Spinal cord (tissue), 10 donors: ENCODE results near the gene PERCC1. TPM values are rescaled to one million over a fixed set of nuclear protein-coding genes. Genes with fewer than 3 reads are reported as not detected.

ENCODE experiments used
- DNase-seq, 6 donors: peaks; one replicate each; pipeline versions ENCODE4 v3.0.0 to v3.0.0-alpha.2; 2013 to 2015; ENCODE audit warnings: low spot score in 6 of 6, low read depth in 4 of 6
- H3K27ac ChIP-seq: one replicate; pipeline ENCODE4 v1.5.1; 2013; ENCODE audit warnings: low read depth, low read length, control low read depth
- H3K27me3 ChIP-seq: one replicate; pipeline ENCODE4 v1.6.1; 2013; ENCODE audit warnings: low read length; ENCODE audit not compliant: control insufficient read depth, insufficient read depth
- H3K36me3 ChIP-seq: one replicate; pipeline ENCODE4 v1.6.1; 2013; ENCODE audit warnings: low read length; ENCODE audit not compliant: control insufficient read depth, insufficient read depth
- H3K4me1 ChIP-seq: one replicate; pipeline ENCODE4 v1.6.1; 2013; ENCODE audit warnings: low read length; ENCODE audit not compliant: control insufficient read depth, insufficient read depth
- H3K4me3 ChIP-seq: one replicate; pipeline ENCODE4 v1.5.1; 2013; ENCODE audit warnings: low read depth, low read length, control low read depth
- H3K9me3 ChIP-seq: one replicate; pipeline ENCODE4 v1.6.1; 2013; ENCODE audit warnings: low read length; ENCODE audit not compliant: control insufficient read depth, insufficient read depth
- WGBS: methylation state at CpG from one replicate; pipeline ENCODE4 v1.1.5; 2013; ENCODE audit warnings: missing lambda C conversion rate; ENCODE audit not compliant: insufficient coverage; 5-methylcytosine and 5-hydroxymethylcytosine counted together
- polyA plus RNA-seq, 2 donors: library from polyadenylated mRNA; unstranded; fragments of 120-200 nt; gene quantifications; one replicate each; pipeline ENCODE4 v1.2.1, GENCODE V29; 2013; ENCODE audit not compliant: insufficient read length in 2 of 2
- total RNA-seq, 2 donors: library from RNA; depleted of rRNA in 1 of 2; stranded (reverse); fragments of 120-200 nt in 1 of 2; fragments of >200 nt in 1 of 2; gene quantifications; one replicate each; pipeline versions ENCODE4 v1.2.3 to v1.2.4, GENCODE V29; 2013 to 2014
- donor health status: healthy.

The PERCC1 gene
- total and polyA plus RNA-seq, 4 donors = 0.35 TPM; not detected in 3

DNA sequence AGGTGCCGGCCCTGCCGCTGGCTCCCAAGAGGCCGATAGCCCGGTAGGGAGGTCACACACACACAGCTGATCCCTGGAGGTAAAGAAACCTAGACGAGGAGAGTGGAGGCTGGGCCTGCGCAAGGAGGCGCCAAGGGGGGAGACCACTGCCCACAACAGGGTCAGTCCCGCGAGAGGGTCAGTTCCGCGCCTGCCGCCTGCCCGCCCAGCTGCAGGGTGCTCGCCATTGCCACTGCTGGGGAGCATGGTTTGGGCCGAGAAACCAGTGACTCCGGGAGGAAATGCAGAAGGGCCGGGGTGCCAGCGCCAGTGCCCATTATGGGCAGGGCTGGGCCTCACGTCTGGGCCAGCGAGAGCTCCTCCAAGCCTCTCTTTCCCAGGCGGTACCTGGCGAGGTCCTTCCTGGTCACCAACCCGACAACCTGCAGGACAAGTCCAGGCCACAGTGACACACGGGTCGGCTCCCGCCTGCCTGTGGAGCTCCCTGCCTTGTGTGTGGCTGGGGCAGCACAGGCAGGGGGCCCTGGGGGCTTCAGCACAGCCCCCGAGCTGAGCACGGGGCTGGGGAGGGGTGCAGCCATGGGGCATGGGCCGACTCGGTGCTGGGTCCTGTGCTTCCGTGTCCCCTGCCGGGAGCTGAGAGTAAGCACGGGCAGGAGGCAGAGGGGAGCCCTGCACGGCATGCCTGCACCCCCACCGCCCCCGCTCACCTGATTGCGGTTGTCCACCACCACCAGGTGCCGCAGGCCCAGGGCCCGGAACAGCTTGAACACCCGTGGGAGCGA lies 15.6 kb downstream of the PERCC1 start:
- no peak overlapping the region for H3K4me3 ChIP-seq
- no peaks in the 10 kb centered on the region for H3K27me3 ChIP-seq
- no peak for DNase-seq
- H3K27ac ChIP-seq = no peak overlapping the region
- H3K36me3 ChIP-seq = peaks cover 97% of the 10 kb centered on the region
- WGBS = 92% methylated on average over 41 of the region's 41 CpGs
- no peaks in the 10 kb centered on the region for H3K4me1 ChIP-seq
- no peaks in the 10 kb centered on the region for H3K9me3 ChIP-seq

DNA sequence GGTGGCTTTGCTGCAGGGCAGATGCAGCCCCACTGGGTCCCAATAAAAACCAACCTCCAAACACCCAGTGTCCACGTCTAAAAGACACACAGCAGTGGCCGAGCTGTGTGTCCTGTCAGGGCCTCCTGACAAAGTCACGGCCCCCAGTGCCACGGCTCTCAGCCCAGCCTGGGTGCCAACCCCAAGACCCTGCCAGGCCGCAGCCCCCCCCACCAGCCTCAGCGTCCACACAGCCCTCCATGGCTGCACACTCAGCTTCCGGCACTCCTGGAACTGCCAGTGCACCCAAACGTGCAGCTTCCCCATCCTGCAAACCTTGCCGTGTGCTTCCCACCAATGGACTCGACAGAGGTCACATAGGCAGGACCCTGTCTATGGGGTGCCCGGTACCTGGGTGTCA lies 17.1 kb downstream of the PERCC1 start:
- 92% methylated on average over 11 of the region's 11 CpGs for WGBS
- Histone ChIP-seq H3K27me3 (no peaks in the 10 kb centered on the region), H3K4me1 (no peaks in the 10 kb centered on the region), H3K36me3 (peaks cover 100% of the 10 kb centered on the region), H3K27ac (no peak overlapping the region), H3K9me3 (no peaks in the 10 kb centered on the region), H3K4me3 (no peak overlapping the region)
- DNase-seq = no peak

DNA sequence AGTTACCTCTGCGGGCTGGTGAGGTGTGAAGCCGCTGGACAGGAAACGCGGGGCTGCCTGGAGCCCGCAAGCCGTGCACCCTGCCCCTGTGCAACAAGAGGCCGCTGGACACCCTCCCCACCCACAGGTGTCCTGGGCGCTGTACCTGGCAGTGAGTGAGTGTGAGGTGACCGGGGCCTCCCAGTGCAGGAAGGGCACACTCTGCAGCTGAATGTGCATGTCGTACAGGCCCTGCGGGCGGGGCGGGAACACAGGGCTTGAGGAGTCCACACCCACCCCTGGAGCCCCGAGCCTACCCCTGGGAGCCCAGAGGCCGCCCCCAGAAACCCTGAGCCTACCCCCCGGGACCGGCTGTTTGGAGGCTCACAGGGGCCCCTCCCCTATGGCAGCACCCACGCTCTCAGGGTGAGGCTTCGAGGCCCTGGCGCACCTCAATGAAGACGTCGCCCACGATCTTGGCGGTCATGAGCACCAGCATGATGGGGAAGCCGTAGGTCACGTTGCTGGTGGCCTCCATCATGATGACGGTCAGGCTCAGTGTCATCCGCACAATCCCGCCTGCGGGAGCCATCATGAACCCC lies 17.7 kb downstream of the PERCC1 start:
- Histone ChIP-seq H3K36me3 (peaks cover 100% of the 10 kb centered on the region), H3K27me3 (no peaks in the 10 kb centered on the region), H3K4me1 (no peaks in the 10 kb centered on the region), H3K27ac (no peak overlapping the region), H3K9me3 (no peaks in the 10 kb centered on the region), H3K4me3 (no peak overlapping the region)
- no peak for DNase-seq
- 93% methylated on average over 23 of the region's 30 CpGs for WGBS

DNA sequence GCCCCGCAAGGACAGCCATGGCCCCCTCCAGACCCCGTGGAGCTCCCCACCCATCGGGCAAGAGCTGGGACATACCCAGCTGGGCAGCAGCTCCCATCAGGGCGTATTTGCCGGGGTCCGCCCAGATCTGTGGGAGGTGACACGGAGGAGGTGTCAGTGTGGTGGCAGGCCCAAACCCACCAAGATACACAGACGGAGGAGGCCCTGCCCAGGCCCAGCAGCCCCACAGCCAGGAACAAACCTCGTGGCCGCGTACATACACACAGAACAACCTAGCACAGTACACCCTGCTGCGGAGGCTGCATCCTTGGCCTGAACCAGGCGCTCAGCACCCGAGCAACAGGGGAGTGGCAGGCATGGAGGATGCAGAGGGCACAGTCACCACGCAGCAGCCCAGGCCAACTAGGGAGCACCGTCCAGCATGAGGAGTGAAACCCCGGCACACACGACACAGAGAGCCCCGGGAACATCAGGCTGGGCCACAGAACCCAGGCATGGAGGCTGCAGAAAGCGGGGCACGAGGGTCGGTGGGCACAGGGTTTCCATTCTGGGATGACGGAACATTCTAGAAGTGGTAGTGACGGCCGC lies 18.4 kb downstream of the PERCC1 start:
- WGBS = 97% methylated on average over 25 of the region's 25 CpGs
- H3K27me3 ChIP-seq = no peaks in the 10 kb centered on the region
- peaks cover 100% of the 10 kb centered on the region for H3K36me3 ChIP-seq
- no peak for DNase-seq
- H3K4me1 ChIP-seq = no peaks in the 10 kb centered on the region
- H3K4me3 ChIP-seq = no peak overlapping the region
- no peaks in the 10 kb centered on the region for H3K9me3 ChIP-seq
- no peak overlapping the region for H3K27ac ChIP-seq

DNA sequence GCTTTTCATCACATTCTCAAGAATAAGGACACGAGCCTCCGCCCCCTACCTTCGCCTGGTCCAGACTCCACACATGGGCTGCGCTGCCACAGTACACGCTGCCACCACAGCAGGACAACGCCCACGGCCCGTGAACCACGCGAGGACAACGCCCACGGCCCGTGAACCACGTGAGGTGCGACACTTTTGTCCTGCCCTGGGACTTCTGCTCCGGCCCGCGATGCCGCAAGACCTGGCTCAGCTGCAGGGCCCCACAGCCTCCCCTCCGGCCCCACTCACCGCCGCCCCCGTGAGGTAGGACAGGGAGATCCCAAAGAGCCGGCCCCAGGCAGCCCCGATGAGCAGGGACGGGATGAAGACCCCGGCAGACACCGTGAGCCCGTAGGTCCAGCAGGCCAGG lies 19.3 kb downstream of the PERCC1 start:
- no peak overlapping the region for H3K27ac ChIP-seq
- H3K36me3 ChIP-seq = peaks cover 100% of the 10 kb centered on the region
- no peak for DNase-seq
- H3K27me3 ChIP-seq = no peaks in the 10 kb centered on the region
- no peak overlapping the region for H3K4me3 ChIP-seq
- H3K9me3 ChIP-seq = no peaks in the 10 kb centered on the region
- 91% methylated on average over 29 of the region's 29 CpGs for WGBS
- H3K4me1 ChIP-seq = no peaks in the 10 kb centered on the region

DNA sequence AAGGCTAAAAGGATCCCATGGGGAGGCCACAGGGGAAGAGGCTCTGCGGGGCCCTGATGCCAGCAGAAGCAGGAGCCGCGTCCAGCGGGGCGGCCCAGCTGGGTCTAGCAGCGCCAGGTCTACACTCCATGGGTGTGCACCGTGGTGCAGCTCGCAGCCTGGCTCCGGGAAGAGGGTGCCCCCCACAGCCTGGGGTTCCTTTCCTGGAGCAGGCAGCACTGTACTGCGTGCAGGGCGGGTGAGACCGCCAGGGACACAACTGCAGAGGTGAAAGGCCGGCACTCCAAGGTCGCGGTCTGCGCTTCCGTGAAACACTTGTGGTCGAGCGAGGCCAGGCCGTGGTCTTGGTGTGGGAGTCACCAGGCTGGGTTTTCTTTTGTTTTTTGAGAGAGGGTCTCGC lies 20.0 kb downstream of the PERCC1 start:
- no peak for DNase-seq
- whole genome bisulfite sequencing = 95% methylated on average over 21 of the region's 21 CpGs

DNA sequence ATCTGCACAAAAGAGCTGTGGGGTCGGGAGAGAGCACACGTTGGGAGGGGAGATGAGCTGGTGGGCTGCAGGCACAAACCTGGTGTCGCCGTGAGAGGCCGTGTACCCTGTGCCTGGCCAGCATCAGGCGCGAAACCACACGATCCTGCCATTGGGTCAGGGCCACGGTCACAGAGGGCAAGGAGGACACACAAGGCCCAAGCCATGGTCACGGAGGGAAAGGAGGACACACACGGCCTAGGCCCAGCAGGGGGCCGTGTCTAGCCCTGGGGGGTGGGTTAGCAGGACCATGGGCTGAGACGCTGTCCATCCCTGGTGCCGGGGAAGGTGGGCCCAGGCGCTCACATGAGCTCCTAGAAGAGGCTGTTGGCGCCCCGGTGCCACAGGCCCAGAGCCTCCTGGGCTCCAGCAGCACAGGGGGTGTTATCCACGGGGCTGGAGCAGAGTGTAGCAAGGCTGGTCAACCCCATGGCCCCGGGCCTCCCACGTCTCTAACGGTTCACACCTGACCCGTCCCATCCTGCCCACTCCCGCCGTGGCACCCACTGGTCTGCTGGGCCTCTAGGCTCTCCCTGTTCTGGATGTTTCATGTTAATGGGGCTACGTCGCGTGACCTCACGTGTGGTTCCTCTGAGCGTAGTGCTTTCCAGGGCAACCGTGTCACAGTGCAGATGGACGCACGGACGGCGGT lies 21.0 kb downstream of the PERCC1 start:
- WGBS = 95% methylated on average over 34 of the region's 34 CpGs
- H3K4me1 ChIP-seq = no peaks in the 10 kb centered on the region

More for the DNA sequence above, 20.0 kb downstream of the PERCC1 start:
- H3K4me1 ChIP-seq = no peaks in the 10 kb centered on the region
- H3K9me3 ChIP-seq = no peaks in the 10 kb centered on the region
- H3K4me3 ChIP-seq = no peak overlapping the region
- H3K27me3 ChIP-seq = no peaks in the 10 kb centered on the region
- H3K27ac ChIP-seq = no peak overlapping the region
- H3K36me3 ChIP-seq = peaks cover 100% of the 10 kb centered on the region

DNA sequence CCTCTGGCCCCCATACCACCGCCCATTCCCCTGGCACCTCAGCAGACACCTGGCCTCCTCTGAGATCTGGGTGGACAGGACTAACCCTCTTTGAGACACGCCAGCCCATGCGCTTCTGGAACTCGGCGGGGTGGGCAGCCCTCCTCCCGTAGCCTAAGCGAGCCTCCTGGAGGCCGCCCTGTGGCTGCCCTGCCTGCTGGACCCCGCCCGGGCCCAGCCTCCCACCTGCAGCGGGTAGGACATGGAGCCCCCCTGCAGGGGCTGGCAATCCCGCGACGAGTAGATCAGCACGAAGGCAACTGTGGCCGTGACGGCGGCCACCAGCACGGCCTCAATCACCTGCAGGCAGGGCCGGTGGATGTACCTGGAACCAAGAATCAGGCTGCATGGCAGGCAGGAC lies 21.7 kb downstream of the PERCC1 start:
- H3K27me3 ChIP-seq = no peaks in the 10 kb centered on the region
- DNase-seq = no peak
- no peaks in the 10 kb centered on the region for H3K4me1 ChIP-seq
- H3K36me3 ChIP-seq = peaks cover 99% of the 10 kb centered on the region
- H3K9me3 ChIP-seq = no peaks in the 10 kb centered on the region
- no peak overlapping the region for H3K27ac ChIP-seq
- WGBS = 93% methylated on average over 20 of the region's 20 CpGs
- no peak overlapping the region for H3K4me3 ChIP-seq

More for the DNA sequence above, 21.0 kb downstream of the PERCC1 start:
- H3K9me3 ChIP-seq = no peaks in the 10 kb centered on the region
- H3K27ac ChIP-seq = no peak overlapping the region
- H3K4me3 ChIP-seq = no peak overlapping the region
- DNase-seq = no peak
- peaks cover 99% of the 10 kb centered on the region for H3K36me3 ChIP-seq
- no peaks in the 10 kb centered on the region for H3K27me3 ChIP-seq

DNA sequence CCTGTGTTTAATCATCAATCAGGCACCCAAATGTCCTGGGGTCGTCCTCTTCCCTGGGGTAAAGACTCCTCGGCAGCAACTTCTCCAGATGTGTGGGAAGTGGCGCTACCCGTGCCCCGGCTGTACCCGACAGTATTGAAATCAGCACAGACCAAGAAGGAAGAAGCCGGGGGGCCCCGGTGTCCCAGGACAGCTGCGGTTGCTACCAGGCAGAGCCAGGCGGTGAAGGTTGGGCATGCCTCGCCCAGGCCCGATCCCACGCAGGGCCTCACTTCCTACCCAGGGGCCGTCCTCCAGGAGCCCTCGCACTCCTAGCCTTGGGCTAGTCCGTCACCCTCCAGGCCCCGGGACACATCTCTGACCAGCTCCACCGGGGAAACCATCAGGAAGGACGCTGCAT lies 22.4 kb downstream of the PERCC1 start:
- 97% methylated on average over 17 of the region's 19 CpGs for WGBS
- H3K27me3 ChIP-seq = no peaks in the 10 kb centered on the region
- no peak overlapping the region for H3K4me3 ChIP-seq
- no peak overlapping the region for H3K27ac ChIP-seq
- no peaks in the 10 kb centered on the region for H3K4me1 ChIP-seq
- H3K36me3 ChIP-seq = peaks cover 99% of the 10 kb centered on the region
- no peaks in the 10 kb centered on the region for H3K9me3 ChIP-seq
- DNase-seq = no peak
